ES-I3 (cell line): ENCODE results near the gene ATP10A.

Experiments
- H3K36me3 ChIP-seq: 2 replicates; pipeline ENCODE4 v1.6.1; 2013; ENCODE audit warnings: mild to moderate bottlenecking, low read length, control low read depth, moderate library complexity; ENCODE audit not compliant: insufficient read depth
- H3K4me1 ChIP-seq: 2 replicates; pipeline ENCODE4 v1.6.1; 2013; ENCODE audit warnings: mild to moderate bottlenecking, control low read depth, low read length; ENCODE audit not compliant: insufficient read depth
- H3K9ac ChIP-seq: 2 replicates; pipeline ENCODE4 v1.6.1; 2013; ENCODE audit warnings: low read depth, mild to moderate bottlenecking, low read length, moderate library complexity
- H3K9me3 ChIP-seq: 2 replicates; pipeline ENCODE4 v1.6.1; 2013; ENCODE audit warnings: mild to moderate bottlenecking, low read length, moderate library complexity; ENCODE audit not compliant: control insufficient read depth, insufficient read depth

ATP10A gene

GRCh38 chr15:25673972-25674371 is 189.2 kb downstream of the ATP10A start:
- no peaks in the 10 kb centered on the region for H3K9me3 ChIP-seq
- H3K4me1 ChIP-seq = peaks cover 33% of the 10 kb centered on the region
- H3K9ac ChIP-seq = no peak overlapping the region
- H3K36me3 ChIP-seq = no peaks in the 10 kb centered on the region

GRCh38 chr15:25673351-25673750 is 189.8 kb downstream of the ATP10A start:
- Histone ChIP-seq H3K36me3 (no peaks in the 10 kb centered on the region), H3K9me3 (no peaks in the 10 kb centered on the region), H3K4me1 (peaks cover 38% of the 10 kb centered on the region), H3K9ac (no peak overlapping the region)

GRCh38 chr15:25671132-25671531 is 192.0 kb downstream of the ATP10A start:
- no peaks in the 10 kb centered on the region for H3K36me3 ChIP-seq
- no peaks in the 10 kb centered on the region for H3K9me3 ChIP-seq
- H3K9ac ChIP-seq = no peak overlapping the region
- peaks cover 31% of the 10 kb centered on the region for H3K4me1 ChIP-seq

- Histone ChIP-seq H3K4me1 (peaks cover 31% of the 10 kb centered on the region), H3K9ac (peak overlapping the region; percentile 4; the same call in 1 of the 2 replicates), H3K36me3 (no peaks in the 10 kb centered on the region), H3K9me3 (no peaks in the 10 kb centered on the region)
Measured at GRCh38 chr15:25670621-25671020, 192.5 kb downstream of the ATP10A start.

GRCh38 chr15:25670025-25670554 is 193.0 kb downstream of the ATP10A start:
- Histone ChIP-seq H3K9ac (peak overlapping the region; percentile 4; the same call in 1 of the 2 replicates), H3K4me1 (peaks cover 31% of the 10 kb centered on the region), H3K36me3 (no peaks in the 10 kb centered on the region)

GRCh38 chr15:25668901-25669300 is 194.2 kb downstream of the ATP10A start:
- H3K36me3 ChIP-seq = no peaks in the 10 kb centered on the region
- no peaks in the 10 kb centered on the region for H3K9me3 ChIP-seq
- H3K4me1 ChIP-seq = peaks cover 29% of the 10 kb centered on the region
- no peak overlapping the region for H3K9ac ChIP-seq

More at GRCh38 chr15:25670025-25670554, 193.0 kb downstream of the ATP10A start:
- H3K9me3 ChIP-seq = no peaks in the 10 kb centered on the region

- Histone ChIP-seq H3K9me3 (no peaks in the 10 kb centered on the region), H3K9ac (no peak overlapping the region), H3K36me3 (no peaks in the 10 kb centered on the region), H3K4me1 (peaks cover 29% of the 10 kb centered on the region)
Measured at GRCh38 chr15:25668236-25668795, 194.8 kb downstream of the ATP10A start.

GRCh38 chr15:25667829-25668228 is 195.3 kb downstream of the ATP10A start:
- no peaks in the 10 kb centered on the region for H3K9me3 ChIP-seq
- H3K4me1 ChIP-seq = peaks cover 30% of the 10 kb centered on the region
- H3K9ac ChIP-seq = no peak overlapping the region
- H3K36me3 ChIP-seq = no peaks in the 10 kb centered on the region

- Histone ChIP-seq H3K4me1 (peaks cover 39% of the 10 kb centered on the region), H3K9me3 (no peaks in the 10 kb centered on the region), H3K9ac (no peak overlapping the region), H3K36me3 (no peaks in the 10 kb centered on the region)
Measured at GRCh38 chr15:25665913-25666312, 197.2 kb downstream of the ATP10A start.

GRCh38 chr15:25664761-25665160 is 198.4 kb downstream of the ATP10A start:
- no peaks in the 10 kb centered on the region for H3K36me3 ChIP-seq
- no peak overlapping the region for H3K9ac ChIP-seq
- peaks cover 34% of the 10 kb centered on the region for H3K4me1 ChIP-seq

GRCh38 chr15:25663515-25663914 is 199.6 kb downstream of the ATP10A start:
- no peaks in the 10 kb centered on the region for H3K36me3 ChIP-seq
- H3K4me1 ChIP-seq = peaks cover 21% of the 10 kb centered on the region
- no peaks in the 10 kb centered on the region for H3K9me3 ChIP-seq
- no peak overlapping the region for H3K9ac ChIP-seq

More at GRCh38 chr15:25664761-25665160, 198.4 kb downstream of the ATP10A start:
- H3K9me3 ChIP-seq = no peaks in the 10 kb centered on the region

GRCh38 chr15:25661898-25662297 is 201.2 kb downstream of the ATP10A start:
- no peaks in the 10 kb centered on the region for H3K36me3 ChIP-seq

GRCh38 chr15:25659251-25659650 is 203.9 kb downstream of the ATP10A start:
- Histone ChIP-seq H3K9ac (no peak overlapping the region), H3K4me1 (peaks cover 25% of the 10 kb centered on the region), H3K36me3 (no peaks in the 10 kb centered on the region), H3K9me3 (no peaks in the 10 kb centered on the region)

More at GRCh38 chr15:25661898-25662297, 201.2 kb downstream of the ATP10A start:
- Histone ChIP-seq H3K9me3 (no peaks in the 10 kb centered on the region), H3K9ac (no peak overlapping the region; the same call in 1 of the 2 replicates), H3K4me1 (peaks cover 18% of the 10 kb centered on the region)

GRCh38 chr15:25658560-25658959 is 204.6 kb downstream of the ATP10A start:
- Histone ChIP-seq H3K4me1 (peaks cover 25% of the 10 kb centered on the region), H3K9ac (no peak overlapping the region), H3K36me3 (no peaks in the 10 kb centered on the region), H3K9me3 (no peaks in the 10 kb centered on the region)

- no peak overlapping the region for H3K9ac ChIP-seq
- no peaks in the 10 kb centered on the region for H3K36me3 ChIP-seq
- peaks cover 6% of the 10 kb centered on the region; the same call in 1 of the 2 replicates for H3K4me1 ChIP-seq
- H3K9me3 ChIP-seq = no peaks in the 10 kb centered on the region
Measured at GRCh38 chr15:25655207-25655948, 207.7 kb downstream of the ATP10A start.
